MCF 10A (cell line): ENCODE data around the gene EMID1. TPM values are rescaled to one million over a fixed set of nuclear protein-coding genes. Genes with fewer than 3 reads are reported as not detected.
"Not testable (repeated sequence)": the region's sequence is repeated elsewhere in the genome, so short reads cannot be mapped to it uniquely, and the experiment has no call there.

Experiments used
- BruUV-seq: library from RNA; stranded (reverse); fragments of 400-500 nt; replicated peaks from 2 replicates; lab custom pipeline; 2021; lab: Mats Ljungman, UMichigan
- CTCF ChIA-PET: fragments of 300-600 bp; sonication (Branson Sonifier 250); formaldehyde crosslinking; extraction: SDS; loops from one replicate; lab custom pipeline; 2021; ENCODE audit warnings: antibody characterized with exemption, inconsistent platforms; lab: Yijun Ruan, JAX
- POLR2A ChIA-PET: fragments of 300-600, 350-650 bp; sonication (Branson Sonifier 250); formaldehyde crosslinking; extraction: SDS; loops from one replicate; lab custom pipeline; 2020; ENCODE audit warnings: antibody characterized with exemption, inconsistent platforms; lab: Yijun Ruan, JAX
- DNase-seq: peaks from one replicate; pipeline ENCODE4 v3.0.0-alpha.2; 2018; ENCODE audit not compliant: unreplicated experiment
- H3K27ac Mint-ChIP-seq: one replicate; pipeline ENCODE4 v1.8.0; 2022; ENCODE audit warnings: mild to moderate bottlenecking, low read depth, mixed read lengths; ENCODE audit not compliant: unreplicated experiment
- H3K27me3 Mint-ChIP-seq: one replicate; pipeline ENCODE4 v1.8.0; 2022; ENCODE audit warnings: mixed read lengths; ENCODE audit not compliant: insufficient read depth, unreplicated experiment
- H3K36me3 Mint-ChIP-seq: one replicate; pipeline ENCODE4 v1.8.0; 2022; ENCODE audit warnings: mild to moderate bottlenecking, moderate library complexity, mixed read lengths; ENCODE audit not compliant: insufficient read depth, unreplicated experiment
- H3K4me1 Mint-ChIP-seq: one replicate; pipeline ENCODE4 v1.8.0; 2022; ENCODE audit warnings: mixed read lengths; ENCODE audit not compliant: insufficient read depth, unreplicated experiment
- H3K4me3 Mint-ChIP-seq: one replicate; pipeline ENCODE4 v1.8.0; 2022; ENCODE audit warnings: mild to moderate bottlenecking, moderate library complexity, mixed read lengths; ENCODE audit not compliant: unreplicated experiment
- H3K9me3 Mint-ChIP-seq: one replicate; pipeline ENCODE4 v1.8.0; 2022; ENCODE audit warnings: mixed read lengths; ENCODE audit not compliant: unreplicated experiment
- intact Hi-C: fragments of 100-400 bp; cut with micrococcal nuclease; formaldehyde crosslinking; loops from 2 replicates; pipeline ENCODE4 v1.14.1; 2022
- total RNA-seq: library from RNA; stranded (reverse); gene quantifications from 2 replicates; pipeline ENCODE4 v1.2.3, GENCODE V29; 2022
- TF ChIP-seq, protein P1 (sequence below): fragments of 200-600 bp; IDR thresholded peaks from one replicate; pipeline ENCODE4 v1.8.0; 2022; ENCODE audit warnings: antibody characterized with exemption, mild to moderate bottlenecking; ENCODE audit not compliant: unreplicated experiment

Gene EMID1
- total RNA-seq, 1 experiment from 2014 or later, result not detected

DNA sequence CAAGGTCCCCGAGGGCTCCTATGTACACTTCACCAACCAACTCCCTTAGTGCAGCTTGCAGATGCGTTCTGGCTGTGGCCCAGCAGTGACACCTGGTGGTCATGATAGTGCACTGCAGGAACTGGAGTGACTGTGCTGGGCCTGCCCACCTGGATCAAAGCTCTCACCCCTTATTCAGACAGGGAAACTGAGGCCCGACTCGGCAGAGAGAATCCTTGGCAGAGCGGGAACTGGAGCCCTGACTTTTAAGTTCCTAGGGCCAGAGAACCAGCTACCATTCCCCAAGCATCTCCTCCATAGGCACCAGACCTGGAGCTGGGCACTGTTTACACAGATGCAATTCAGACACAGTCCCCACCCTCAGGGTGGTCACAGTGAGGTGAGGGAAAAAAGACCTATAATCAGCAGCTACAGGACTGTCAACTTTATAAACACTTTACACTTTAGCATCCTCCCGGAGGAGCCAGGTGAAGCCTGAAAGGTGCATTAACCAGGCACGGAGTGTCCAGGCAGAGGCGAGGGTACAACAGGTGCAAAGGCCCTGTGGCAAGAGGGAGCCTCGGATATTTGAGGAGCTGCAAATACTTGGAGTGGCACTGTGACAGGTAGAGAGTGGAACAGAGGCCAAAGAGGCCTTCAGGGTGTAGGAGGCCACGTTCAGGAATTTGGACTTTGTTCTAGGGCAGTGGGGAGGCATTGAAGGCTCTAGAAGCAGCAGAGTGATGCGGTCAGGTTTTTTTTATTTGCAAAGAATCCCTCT is 40.1 kb downstream of the EMID1 start:
- intact Hi-C loops, result loop anchor here (1.0 kb wide), 4 partner anchors 44 to 417 kb away; no protein-coding TSS in a partner anchor
- Mint-ChIP-seq H3K4me1 (no peaks in the 10 kb centered on the region), H3K27ac (no peak overlapping the region), H3K4me3 (no peak overlapping the region), H3K36me3 (peaks cover 1% of the 10 kb centered on the region), H3K9me3 (no peaks in the 10 kb centered on the region), H3K27me3 (peaks cover 14% of the 10 kb centered on the region)
- TF ChIP-seq, protein P1, sequence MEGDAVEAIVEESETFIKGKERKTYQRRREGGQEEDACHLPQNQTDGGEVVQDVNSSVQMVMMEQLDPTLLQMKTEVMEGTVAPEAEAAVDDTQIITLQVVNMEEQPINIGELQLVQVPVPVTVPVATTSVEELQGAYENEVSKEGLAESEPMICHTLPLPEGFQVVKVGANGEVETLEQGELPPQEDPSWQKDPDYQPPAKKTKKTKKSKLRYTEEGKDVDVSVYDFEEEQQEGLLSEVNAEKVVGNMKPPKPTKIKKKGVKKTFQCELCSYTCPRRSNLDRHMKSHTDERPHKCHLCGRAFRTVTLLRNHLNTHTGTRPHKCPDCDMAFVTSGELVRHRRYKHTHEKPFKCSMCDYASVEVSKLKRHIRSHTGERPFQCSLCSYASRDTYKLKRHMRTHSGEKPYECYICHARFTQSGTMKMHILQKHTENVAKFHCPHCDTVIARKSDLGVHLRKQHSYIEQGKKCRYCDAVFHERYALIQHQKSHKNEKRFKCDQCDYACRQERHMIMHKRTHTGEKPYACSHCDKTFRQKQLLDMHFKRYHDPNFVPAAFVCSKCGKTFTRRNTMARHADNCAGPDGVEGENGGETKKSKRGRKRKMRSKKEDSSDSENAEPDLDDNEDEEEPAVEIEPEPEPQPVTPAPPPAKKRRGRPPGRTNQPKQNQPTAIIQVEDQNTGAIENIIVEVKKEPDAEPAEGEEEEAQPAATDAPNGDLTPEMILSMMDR, result peak; percentile 95
- BruUV-seq, result no TSS peak
- CTCF ChIA-PET, result interaction anchor here (0.6 to 3.6 kb wide), 63 partner anchors 9 to 1226 kb away, joined by 3 to 40 read pairs (median 5); partner anchors contain the start of gene GAS2L1
- POLR2A ChIA-PET, result interaction anchor here (0.6 to 1.4 kb wide), 5 partner anchors 21 to 645 kb away, joined by 3 to 5 read pairs (median 3); partner anchors contain the start of gene RHBDD3
- peak; percentile 64 for DNase-seq

DNA sequence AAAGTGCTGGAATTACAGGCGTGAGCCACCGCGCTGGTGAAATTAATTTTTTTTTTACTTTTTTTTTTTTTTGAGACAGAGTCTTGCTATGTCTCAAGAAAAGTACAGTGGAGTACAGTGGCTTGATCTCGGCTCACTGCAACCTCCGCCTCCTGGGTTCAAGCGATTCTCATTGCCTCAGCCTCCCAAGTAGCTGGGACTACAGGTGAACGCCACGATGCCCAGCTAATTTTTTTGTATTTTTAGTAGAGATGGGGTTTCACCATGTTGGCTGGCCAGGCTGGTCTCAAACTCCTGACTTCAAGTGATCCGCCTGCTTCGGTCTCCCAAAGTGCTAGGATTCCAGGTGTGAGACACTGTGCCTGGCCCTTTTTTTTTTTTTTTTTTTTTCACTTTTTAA is 42.2 kb downstream of the EMID1 start:
- H3K27me3 Mint-ChIP-seq, result peaks cover 23% of the 10 kb centered on the region
- H3K9me3 Mint-ChIP-seq, BruUV-seq, H3K4me3 Mint-ChIP-seq, H3K4me1 Mint-ChIP-seq, H3K27ac Mint-ChIP-seq, POLR2A ChIA-PET, DNase-seq, intact Hi-C loops, H3K36me3 Mint-ChIP-seq: not testable (repeated sequence)
- CTCF ChIA-PET, result interaction anchor here (0.6 to 3.6 kb wide), 7 partner anchors 12 to 647 kb away, joined by 3 to 40 read pairs (median 4); no protein-coding TSS in a partner anchor

DNA sequence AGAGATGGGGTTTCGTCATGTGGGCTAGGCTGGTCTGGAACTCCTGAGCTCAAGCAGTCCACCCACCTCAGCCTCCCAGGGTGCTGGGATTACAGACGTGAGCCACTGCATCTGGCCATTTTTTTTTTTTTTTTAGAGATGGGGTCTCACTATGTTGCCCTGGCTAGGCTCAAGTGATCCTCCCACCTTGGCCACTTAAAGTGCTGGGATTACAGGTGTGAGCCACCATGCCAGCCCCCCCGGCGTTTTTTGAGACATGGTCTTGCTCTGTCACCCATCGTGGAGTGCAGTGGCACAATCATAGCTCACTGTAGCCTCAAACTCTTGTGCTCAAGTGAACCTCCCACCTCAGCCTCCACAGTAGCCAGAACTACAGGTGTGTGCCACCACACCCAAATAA is 45.6 kb downstream of the EMID1 start:
- TF ChIP-seq, protein P1, result no peak
- Mint-ChIP-seq H3K4me3 (no peak overlapping the region), H3K27me3 (peaks cover 12% of the 10 kb centered on the region), H3K36me3 (no peaks in the 10 kb centered on the region), H3K27ac (no peak overlapping the region), H3K4me1 (no peaks in the 10 kb centered on the region), H3K9me3 (no peaks in the 10 kb centered on the region)
- ChIA-PET POLR2A (no interaction called here), CTCF (no interaction called here)
- no TSS peak for BruUV-seq
- intact Hi-C loops, result no loop called here
- no peak for DNase-seq

DNA sequence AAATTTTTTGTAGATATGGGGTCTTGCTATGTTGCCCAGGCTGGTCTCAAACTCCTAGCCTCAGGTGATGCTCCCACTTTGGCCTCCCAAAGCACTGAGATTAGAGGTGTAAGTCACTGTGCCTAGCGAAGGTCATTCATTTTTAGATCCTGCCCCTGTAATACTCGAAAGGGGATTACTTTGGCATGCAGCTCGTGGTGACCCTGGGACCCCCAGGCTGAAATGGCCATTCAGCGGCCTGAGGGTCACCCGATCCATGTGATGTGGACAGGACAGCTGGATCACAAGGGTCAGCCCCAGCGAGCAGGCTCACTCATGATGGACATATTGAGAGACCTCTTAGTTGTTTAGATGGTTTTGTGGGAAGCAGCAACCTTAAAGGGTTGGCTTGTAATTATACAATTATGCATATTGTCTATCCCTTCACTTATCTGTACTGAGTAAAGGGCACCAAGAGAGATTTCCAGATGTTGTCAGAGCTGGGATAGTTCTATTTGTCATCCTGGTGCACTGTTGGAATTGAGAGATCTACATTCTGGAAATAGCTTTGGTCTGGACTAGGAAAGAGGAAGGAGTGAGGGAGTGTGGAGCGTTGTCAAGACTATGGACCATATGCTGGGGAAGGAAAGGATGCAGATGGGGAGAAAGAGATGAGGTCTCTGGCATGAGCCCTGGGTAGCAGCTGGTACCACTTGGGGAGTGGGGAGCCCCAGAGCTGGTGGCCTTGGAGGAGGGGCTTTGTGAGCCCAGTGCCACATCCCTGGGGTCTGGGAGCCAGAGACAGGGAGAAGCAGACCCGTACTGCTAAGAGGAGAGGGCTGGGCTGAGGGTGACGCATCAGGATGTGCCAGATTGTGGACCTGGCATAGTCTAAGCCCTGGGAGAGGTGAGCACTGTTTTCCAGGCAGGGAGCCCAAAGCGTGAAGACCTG is 46.5 kb downstream of the EMID1 start:
- Mint-ChIP-seq H3K4me1 (no peaks in the 10 kb centered on the region), H3K27me3 (peaks cover 12% of the 10 kb centered on the region), H3K4me3 (no peak overlapping the region), H3K27ac (no peak overlapping the region), H3K36me3 (no peaks in the 10 kb centered on the region), H3K9me3 (no peaks in the 10 kb centered on the region)
- TF ChIP-seq, protein P1, result no peak
- CTCF ChIA-PET, result no interaction called here
- intact Hi-C loops, result no loop called here
- no peak for DNase-seq
- no TSS peak for BruUV-seq
- POLR2A ChIA-PET, result no interaction called here
